SK-N-SH (cell line): ENCODE results near the gene RIN3. TPM values are rescaled to one million over a fixed set of nuclear protein-coding genes. Genes with fewer than 3 reads are reported as not detected.

Experiments
- EP300 ChIP-seq, 2 experiments: IDR thresholded peaks; 2 replicates each; pipeline versions ENCODE4 v1.4.0 to v1.6.1; 2012; ENCODE audit warnings: borderline replicate concordance in 1 of 2, low read depth in 1 of 2, low read length in 1 of 2
- FOSL2 ChIP-seq: IDR thresholded peaks from 2 replicates; pipeline ENCODE4 v1.4.0; 2012; ENCODE audit warnings: low read depth, mild to moderate bottlenecking, moderate library complexity, borderline replicate concordance
- FOXJ3 ChIP-seq: sonication (generic); formaldehyde crosslinking; IDR thresholded peaks from 2 replicates; pipeline ENCODE4 v1.5.1; 2020; ENCODE audit warnings: mild to moderate bottlenecking, missing genetic modification reagents
- FOXM1 ChIP-seq: IDR thresholded peaks from 2 replicates; pipeline ENCODE4 v1.4.0; 2012; ENCODE audit warnings: low read depth, mild to moderate bottlenecking
- GABPA ChIP-seq: IDR thresholded peaks from 2 replicates; pipeline ENCODE4 v1.4.0; 2012; ENCODE audit warnings: low read depth, mild to moderate bottlenecking
- GATA2 ChIP-seq: sonication (generic); formaldehyde crosslinking; IDR thresholded peaks from 2 replicates; pipeline ENCODE4 v1.5.0; 2020; ENCODE audit warnings: mild to moderate bottlenecking, missing genetic modification reagents
- JUND ChIP-seq: IDR thresholded peaks from 2 replicates; pipeline ENCODE4 v1.4.0; 2012
- MEF2A ChIP-seq: IDR thresholded peaks from 2 replicates; pipeline ENCODE4 v1.4.0; 2012; ENCODE audit warnings: low read depth, borderline replicate concordance
- MXI1 ChIP-seq: IDR thresholded peaks from 2 replicates; pipeline ENCODE4 v1.6.1; 2012; ENCODE audit warnings: mild to moderate bottlenecking, low read depth, low read length, improper control_type of control experiment
- NRF1 ChIP-seq: IDR thresholded peaks from 2 replicates; pipeline ENCODE4 v1.6.1; 2012; ENCODE audit warnings: low read depth, mild to moderate bottlenecking, low read length
- RAD21 ChIP-seq: IDR thresholded peaks from 2 replicates; pipeline ENCODE4 v1.6.1; 2012; ENCODE audit warnings: mild to moderate bottlenecking, low read length
- RFX5 ChIP-seq: IDR thresholded peaks from 2 replicates; pipeline ENCODE4 v1.6.1; 2012; ENCODE audit warnings: mild to moderate bottlenecking, improper control_type of control experiment, low read length
- RXRA ChIP-seq: IDR thresholded peaks from 2 replicates; pipeline ENCODE4 v1.4.0; 2012; ENCODE audit warnings: low read depth, mild to moderate bottlenecking, borderline replicate concordance
- TAF1 ChIP-seq: IDR thresholded peaks from 2 replicates; pipeline ENCODE4 v1.6.1; 2012; ENCODE audit warnings: low read depth, mild to moderate bottlenecking, low read length, moderate library complexity, borderline replicate concordance
- TCF12 ChIP-seq: IDR thresholded peaks from 2 replicates; pipeline ENCODE4 v1.4.0; 2012
- TEAD4 ChIP-seq: IDR thresholded peaks from 2 replicates; pipeline ENCODE4 v1.4.0; 2012; ENCODE audit warnings: mild to moderate bottlenecking, borderline replicate concordance; ENCODE audit not compliant: insufficient read depth
- YY1 ChIP-seq: IDR thresholded peaks from 2 replicates; pipeline ENCODE4 v1.4.0; 2012; ENCODE audit warnings: low read depth, mild to moderate bottlenecking
- polyA plus RNA-seq, 3 experiments: library from polyadenylated mRNA; depleted of rRNA; stranded (reverse); fragments of >200 nt; gene quantifications; 2 replicates each; pipeline ENCODE4 v1.2.3, GENCODE V29; 2012
- TF ChIP-seq, protein P1 (sequence below): IDR thresholded peaks from 2 replicates; pipeline ENCODE4 v1.4.0; 2012; ENCODE audit warnings: low read depth, borderline replicate concordance
- TF ChIP-seq, protein P2 (sequence below): IDR thresholded peaks from 2 replicates; pipeline ENCODE4; 2012
- TF ChIP-seq, protein P3 (sequence below): IDR thresholded peaks from 2 replicates; pipeline ENCODE4 v1.4.0; 2012; ENCODE audit warnings: low read depth, borderline replicate concordance
- TF ChIP-seq, protein P4 (sequence below): IDR thresholded peaks from 2 replicates; pipeline ENCODE4 v1.6.1; 2012; ENCODE audit warnings: mild to moderate bottlenecking, low read depth, low read length, moderate library complexity
- TF ChIP-seq, protein P5 (sequence below): fragments of 150-350 bp; IDR thresholded peaks from 2 replicates; pipeline ENCODE4 v1.6.1; 2017; ENCODE audit warnings: antibody characterized with exemption, low read length, low read depth, borderline replicate concordance

The RIN3 gene
- polyA plus RNA-seq, 1 of the 3 experiments (the other 2 are of a cell fraction): 12.4 TPM

DNA sequence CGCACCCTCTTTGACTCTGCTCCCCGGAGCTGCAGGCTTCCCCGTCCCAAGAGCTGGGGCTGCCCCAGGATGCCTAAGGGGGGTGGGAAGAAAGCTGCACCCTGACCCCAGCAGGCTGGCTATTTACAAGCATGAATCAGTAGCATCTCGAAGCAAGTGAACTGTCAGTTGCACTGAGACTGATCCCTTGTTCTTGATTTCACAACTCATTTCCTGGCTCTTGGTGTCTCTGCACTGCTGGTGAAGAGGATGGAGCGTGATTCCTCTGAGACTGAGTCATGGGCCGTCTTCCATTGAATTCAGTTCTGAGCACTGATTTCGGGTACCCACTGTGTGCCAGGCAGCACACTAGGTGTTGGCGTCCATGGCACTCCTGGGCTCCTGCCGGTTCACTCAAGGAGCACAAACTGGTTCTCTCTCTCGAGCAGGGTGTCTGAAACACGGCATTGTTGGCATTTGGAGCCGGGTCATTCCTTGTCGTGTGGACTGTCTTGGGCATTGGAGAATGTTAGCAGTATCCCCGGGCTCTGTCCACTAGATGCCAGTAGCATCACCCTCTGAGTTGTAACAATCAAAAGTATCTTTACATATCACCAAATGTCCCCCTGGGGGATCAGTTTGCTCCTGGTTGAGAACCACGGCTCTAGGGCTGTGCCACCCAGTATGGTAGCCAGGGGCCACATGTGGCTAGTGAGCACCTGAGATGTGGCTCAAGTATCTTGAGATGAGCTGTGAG lies 86.9 kb downstream of the RIN3 start (continued):
- TF ChIP-seq GABPA (no peak), FOXJ3 (CRISPR knock-in tag) (no peak), TCF12 (peak; percentile 53; the same call in 1 of the 2 replicates), NRF1 (no peak), FOSL2 (peak; percentile 71), EP300 (IDR thresholded peaks at IDR 0.05; ENCODE audit: borderline replicate concordance in 1 of 2, low read depth in 1 of 2, low read length in 1 of 2) (peak in 1 of 2 experiments; percentile 57; a peak in 1 of 4 replicates), JUND (peak; percentile 66; the same call in 1 of the 2 replicates), RAD21 (peak; percentile 12; the same call in 1 of the 2 replicates), RXRA (0 out of 2 replicates have a peak, but pooled peaks have one; percentile 33), GATA2 (no peak), MXI1 (no peak), YY1 (no peak), TAF1 (no peak), MEF2A (no peak), TEAD4 (no peak), RFX5 (no peak), FOXM1 (no peak)
- TF ChIP-seq, protein P1, sequence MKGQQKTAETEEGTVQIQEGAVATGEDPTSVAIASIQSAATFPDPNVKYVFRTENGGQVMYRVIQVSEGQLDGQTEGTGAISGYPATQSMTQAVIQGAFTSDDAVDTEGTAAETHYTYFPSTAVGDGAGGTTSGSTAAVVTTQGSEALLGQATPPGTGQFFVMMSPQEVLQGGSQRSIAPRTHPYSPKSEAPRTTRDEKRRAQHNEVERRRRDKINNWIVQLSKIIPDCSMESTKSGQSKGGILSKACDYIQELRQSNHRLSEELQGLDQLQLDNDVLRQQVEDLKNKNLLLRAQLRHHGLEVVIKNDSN: no peak
- TF ChIP-seq, protein P2, sequence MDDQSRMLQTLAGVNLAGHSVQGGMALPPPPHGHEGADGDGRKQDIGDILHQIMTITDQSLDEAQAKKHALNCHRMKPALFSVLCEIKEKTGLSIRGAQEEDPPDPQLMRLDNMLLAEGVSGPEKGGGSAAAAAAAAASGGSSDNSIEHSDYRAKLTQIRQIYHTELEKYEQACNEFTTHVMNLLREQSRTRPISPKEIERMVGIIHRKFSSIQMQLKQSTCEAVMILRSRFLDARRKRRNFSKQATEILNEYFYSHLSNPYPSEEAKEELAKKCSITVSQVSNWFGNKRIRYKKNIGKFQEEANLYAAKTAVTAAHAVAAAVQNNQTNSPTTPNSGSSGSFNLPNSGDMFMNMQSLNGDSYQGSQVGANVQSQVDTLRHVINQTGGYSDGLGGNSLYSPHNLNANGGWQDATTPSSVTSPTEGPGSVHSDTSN: peak; percentile 82
- TF ChIP-seq, protein P3, sequence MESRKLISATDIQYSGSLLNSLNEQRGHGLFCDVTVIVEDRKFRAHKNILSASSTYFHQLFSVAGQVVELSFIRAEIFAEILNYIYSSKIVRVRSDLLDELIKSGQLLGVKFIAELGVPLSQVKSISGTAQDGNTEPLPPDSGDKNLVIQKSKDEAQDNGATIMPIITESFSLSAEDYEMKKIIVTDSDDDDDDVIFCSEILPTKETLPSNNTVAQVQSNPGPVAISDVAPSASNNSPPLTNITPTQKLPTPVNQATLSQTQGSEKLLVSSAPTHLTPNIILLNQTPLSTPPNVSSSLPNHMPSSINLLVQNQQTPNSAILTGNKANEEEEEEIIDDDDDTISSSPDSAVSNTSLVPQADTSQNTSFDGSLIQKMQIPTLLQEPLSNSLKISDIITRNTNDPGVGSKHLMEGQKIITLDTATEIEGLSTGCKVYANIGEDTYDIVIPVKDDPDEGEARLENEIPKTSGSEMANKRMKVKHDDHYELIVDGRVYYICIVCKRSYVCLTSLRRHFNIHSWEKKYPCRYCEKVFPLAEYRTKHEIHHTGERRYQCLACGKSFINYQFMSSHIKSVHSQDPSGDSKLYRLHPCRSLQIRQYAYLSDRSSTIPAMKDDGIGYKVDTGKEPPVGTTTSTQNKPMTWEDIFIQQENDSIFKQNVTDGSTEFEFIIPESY: no peak
- TF ChIP-seq, protein P4, sequence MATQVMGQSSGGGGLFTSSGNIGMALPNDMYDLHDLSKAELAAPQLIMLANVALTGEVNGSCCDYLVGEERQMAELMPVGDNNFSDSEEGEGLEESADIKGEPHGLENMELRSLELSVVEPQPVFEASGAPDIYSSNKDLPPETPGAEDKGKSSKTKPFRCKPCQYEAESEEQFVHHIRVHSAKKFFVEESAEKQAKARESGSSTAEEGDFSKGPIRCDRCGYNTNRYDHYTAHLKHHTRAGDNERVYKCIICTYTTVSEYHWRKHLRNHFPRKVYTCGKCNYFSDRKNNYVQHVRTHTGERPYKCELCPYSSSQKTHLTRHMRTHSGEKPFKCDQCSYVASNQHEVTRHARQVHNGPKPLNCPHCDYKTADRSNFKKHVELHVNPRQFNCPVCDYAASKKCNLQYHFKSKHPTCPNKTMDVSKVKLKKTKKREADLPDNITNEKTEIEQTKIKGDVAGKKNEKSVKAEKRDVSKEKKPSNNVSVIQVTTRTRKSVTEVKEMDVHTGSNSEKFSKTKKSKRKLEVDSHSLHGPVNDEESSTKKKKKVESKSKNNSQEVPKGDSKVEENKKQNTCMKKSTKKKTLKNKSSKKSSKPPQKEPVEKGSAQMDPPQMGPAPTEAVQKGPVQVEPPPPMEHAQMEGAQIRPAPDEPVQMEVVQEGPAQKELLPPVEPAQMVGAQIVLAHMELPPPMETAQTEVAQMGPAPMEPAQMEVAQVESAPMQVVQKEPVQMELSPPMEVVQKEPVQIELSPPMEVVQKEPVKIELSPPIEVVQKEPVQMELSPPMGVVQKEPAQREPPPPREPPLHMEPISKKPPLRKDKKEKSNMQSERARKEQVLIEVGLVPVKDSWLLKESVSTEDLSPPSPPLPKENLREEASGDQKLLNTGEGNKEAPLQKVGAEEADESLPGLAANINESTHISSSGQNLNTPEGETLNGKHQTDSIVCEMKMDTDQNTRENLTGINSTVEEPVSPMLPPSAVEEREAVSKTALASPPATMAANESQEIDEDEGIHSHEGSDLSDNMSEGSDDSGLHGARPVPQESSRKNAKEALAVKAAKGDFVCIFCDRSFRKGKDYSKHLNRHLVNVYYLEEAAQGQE: no peak
- TF ChIP-seq, protein P5, sequence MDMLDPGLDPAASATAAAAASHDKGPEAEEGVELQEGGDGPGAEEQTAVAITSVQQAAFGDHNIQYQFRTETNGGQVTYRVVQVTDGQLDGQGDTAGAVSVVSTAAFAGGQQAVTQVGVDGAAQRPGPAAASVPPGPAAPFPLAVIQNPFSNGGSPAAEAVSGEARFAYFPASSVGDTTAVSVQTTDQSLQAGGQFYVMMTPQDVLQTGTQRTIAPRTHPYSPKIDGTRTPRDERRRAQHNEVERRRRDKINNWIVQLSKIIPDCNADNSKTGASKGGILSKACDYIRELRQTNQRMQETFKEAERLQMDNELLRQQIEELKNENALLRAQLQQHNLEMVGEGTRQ: no peak
- TF ChIP-seq, all 33 proteins: peak for 9
